ENCODE data around the gene PDX1.

The PDX1 gene

DNA sequence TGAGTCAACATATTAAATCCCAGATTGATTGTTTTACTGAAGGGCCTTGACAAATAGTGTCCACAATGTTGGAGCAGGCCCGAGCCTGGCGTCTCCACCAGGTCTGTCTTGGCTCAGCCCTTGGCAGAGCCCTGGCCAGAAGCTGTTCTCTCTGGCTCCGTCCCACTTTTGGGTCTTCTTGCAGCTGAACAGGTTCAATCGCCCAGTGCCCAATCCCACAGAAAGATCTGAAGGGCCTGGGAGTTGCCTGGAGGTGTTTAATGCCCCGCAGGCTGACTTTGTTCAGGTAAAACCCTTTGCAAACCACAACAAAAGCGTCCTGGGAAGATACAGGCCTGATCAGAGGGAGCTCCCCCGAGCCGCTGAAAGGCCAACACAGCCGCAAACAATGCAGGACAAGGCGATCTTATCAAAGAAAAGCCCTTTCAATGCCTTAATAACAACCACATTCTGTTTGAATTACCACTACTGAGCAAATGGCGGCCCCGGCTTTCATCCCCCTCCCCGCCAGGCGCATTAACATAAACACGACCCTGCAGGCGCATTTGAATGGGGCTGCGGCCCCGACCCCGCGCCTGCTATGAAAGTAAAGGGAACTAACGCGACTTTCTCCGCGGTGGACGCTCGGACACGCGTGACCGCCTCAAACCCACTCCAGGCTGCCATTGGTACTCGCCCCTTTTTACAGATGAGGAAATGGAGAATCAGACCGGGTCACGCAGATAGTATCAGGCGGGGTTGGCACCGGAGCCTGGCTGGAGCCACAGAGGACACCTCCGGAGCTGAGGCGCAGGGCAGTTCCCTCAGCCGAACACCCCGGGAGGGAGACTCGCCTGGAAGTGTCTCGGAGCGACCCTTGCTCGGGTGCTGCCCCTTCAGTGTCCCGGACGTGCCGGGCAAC, 46.2 kb downstream of the PDX1 start:
- H3K27ac ChIP-seq = peak overlapping the region; percentile 89
- TF ChIP-seq, protein P1, sequence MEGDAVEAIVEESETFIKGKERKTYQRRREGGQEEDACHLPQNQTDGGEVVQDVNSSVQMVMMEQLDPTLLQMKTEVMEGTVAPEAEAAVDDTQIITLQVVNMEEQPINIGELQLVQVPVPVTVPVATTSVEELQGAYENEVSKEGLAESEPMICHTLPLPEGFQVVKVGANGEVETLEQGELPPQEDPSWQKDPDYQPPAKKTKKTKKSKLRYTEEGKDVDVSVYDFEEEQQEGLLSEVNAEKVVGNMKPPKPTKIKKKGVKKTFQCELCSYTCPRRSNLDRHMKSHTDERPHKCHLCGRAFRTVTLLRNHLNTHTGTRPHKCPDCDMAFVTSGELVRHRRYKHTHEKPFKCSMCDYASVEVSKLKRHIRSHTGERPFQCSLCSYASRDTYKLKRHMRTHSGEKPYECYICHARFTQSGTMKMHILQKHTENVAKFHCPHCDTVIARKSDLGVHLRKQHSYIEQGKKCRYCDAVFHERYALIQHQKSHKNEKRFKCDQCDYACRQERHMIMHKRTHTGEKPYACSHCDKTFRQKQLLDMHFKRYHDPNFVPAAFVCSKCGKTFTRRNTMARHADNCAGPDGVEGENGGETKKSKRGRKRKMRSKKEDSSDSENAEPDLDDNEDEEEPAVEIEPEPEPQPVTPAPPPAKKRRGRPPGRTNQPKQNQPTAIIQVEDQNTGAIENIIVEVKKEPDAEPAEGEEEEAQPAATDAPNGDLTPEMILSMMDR (conservative IDR thresholded peaks at IDR 0.05) = no peak

DNA sequence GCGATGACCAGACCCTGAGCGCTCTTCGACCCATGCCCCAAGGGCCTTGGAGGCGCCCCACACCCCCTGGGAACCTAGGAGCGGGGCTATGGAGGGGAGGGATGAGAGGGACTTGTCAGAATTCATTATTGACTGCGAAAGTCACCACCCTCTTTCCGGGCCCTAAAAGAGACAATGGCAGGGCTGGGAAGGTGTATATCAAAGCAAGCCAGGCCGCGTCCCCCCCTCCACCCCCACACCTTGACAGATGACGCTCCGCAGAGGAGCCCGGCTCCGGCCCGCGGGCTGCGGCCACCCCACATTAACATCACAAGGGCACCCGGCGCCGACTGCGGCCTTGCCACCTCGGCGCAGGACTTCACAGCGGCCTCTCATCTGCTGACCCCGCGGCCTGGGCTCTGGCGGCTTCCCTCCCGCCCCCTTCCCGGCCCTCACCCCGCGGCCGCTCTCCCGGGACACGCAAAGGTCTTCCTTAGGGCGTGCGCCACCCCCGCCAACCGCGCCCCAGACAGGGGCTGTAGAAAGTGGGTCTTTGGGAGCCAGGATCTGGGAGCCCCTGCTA, 46.9 kb downstream of the PDX1 start:
- TF ChIP-seq, protein P1 (conservative IDR thresholded peaks at IDR 0.05) = no peak
- H3K27ac ChIP-seq = peak overlapping the region; percentile 89

DNA sequence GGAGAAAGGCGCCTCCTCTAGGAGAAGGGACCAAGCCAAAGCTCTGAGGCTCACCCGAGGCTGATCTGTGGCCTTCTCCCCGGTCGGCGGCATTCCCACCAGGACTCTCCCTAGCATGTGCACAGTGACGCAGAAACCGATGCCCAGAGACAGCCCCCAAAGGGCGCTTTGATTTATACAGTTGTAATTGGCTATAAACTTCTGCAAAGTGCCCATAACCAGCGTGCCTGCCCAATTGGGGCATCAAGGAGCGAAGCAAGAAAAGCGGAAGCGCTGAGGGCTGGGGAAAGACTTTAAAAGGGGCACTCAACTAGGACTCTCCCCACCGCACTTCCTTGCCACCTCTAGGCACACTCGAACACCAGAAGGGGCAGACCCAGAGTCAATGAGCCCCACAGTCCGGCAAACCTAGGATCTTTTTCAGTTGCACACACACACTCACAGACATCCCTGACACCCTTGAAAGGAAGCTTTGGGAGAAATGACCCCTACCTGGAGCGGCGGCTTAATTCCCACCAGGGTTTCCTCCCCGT, 47.5 kb downstream of the PDX1 start:
- H3K27ac ChIP-seq = peak overlapping the region; percentile 89
- TF ChIP-seq, protein P1 (conservative IDR thresholded peaks at IDR 0.05) = no peak

DNA sequence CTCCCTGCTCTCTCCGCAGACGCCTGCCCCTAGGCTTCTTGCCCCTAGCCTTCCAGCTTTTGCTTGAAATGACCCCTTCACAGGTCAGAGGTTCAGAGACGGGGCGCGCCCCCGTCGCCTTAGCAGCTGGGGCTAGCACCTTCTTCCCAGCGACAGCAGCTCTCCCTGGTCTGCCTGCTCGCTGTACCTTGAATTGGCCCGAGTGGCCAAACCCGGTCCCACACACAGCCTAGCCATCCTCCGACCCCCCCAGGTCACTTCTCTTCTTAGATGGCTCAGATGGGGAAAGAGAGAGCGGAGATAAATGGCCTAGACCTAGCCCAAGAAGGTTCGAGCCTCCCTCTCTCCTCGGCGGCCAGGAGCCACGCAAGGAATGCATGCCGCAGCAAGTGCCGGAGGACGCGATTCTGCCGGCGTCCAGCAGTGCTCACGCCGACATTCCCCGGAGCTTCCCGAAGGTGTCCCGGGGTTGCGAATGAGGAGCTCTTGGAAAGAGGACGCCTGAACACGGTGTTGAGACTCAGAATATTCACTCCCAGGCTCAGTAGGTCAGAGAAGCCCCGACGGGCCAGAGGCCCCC, 48.0 kb downstream of the PDX1 start:
- H3K27ac ChIP-seq = peak overlapping the region; percentile 89; the same call in 1 of the 2 replicates
- TF ChIP-seq, protein P1 (conservative IDR thresholded peaks at IDR 0.05) = no peak

DNA sequence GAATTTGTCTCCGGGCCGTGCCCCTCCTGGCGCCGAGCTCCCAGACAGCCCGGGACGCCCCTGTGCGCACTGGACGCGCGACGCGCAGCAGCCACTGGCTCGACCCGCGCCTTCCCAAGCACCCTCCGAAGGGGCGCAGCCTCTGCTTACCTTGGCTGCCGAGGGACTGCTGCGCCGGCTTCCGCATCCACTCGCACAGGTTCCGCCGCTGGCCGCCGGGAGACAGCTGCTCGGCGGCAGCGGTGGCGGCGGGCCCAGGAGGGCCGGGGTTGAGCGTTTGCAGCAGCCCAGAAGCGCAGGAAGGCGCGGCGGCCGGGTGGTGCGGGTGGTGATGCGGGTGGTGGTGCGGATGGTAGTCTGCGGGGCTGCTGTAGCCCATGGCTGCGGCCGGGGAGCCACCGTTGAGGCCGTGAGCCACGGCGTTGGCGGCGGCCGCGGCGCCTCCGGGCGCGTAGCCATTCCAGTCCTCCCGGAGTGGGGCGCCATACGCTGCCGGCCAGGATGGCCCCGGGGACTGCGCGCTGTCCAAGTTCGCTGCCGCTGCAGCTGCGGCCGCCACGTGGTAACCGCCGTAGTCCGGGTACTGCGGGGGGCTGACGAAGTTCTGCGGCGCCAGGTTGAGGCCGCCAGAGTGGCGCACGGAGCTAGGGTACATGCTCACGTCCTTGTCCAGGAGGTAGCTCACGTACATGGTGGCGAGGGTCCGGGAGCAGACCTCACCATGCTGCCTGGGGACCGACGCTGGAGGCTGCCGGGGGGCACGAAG, 48.7 kb downstream of the PDX1 start:
- peak overlapping the region; percentile 89 for H3K27ac ChIP-seq
- TF ChIP-seq, protein P1 (conservative IDR thresholded peaks at IDR 0.05) = peak; percentile 34

DNA sequence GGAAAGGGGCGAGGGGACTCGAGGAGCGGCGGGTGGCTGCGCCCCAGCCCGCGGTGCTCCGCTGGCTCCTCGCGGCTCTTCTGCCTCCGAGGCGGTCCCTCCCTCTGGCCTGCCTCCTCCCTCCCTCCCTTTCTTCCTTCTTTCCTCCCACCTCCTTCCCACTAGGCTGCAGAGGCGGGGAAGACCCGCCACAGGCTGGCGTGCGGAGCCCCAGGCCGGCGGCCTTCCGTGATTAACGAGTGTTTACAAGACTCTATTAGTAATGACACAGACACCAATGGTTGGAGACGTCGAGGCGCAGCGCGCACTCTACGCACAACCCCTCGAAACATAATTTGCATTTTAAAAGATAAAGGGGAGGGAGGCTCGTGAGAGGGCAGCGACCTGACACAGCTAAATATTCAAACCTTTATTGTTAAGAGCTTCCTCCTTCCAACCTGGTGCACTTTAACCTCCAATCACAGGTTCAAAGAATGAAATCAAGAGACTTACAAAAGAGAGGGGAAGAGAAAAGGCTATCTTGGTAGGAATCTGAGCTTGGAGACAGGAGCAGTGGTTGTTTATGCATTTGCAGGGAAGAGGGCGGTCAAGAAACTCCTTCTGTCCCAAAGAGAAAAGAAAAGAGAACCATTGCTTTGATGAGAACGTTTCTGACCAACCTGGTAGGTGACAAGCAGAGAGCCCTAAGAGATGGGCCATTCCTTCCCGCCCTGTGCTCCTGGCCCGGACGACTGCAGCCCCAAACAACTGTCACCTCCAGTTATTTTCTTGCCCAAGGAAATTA, 49.5 kb downstream of the PDX1 start, which contains the start of gene CDX2:
CDX2 (minus strand) TSS at position 234 of the 784 bp plus-strand sequence. CDS start 309 bp downstream, outside the sequence.
- peak within 1 kb of the TSS; percentile 89 for H3K27ac ChIP-seq
- TF ChIP-seq, protein P1 (conservative IDR thresholded peaks at IDR 0.05) = no peak
